ENCODE measurements around the gene MX1. TPM values are rescaled to one million over a fixed set of nuclear protein-coding genes. Genes with fewer than 3 reads are reported as not detected.

MX1 gene
- total RNA-seq, 4 donors from 2014 or later: 8.5 to 87.3 (median 44.8) TPM

DNA sequence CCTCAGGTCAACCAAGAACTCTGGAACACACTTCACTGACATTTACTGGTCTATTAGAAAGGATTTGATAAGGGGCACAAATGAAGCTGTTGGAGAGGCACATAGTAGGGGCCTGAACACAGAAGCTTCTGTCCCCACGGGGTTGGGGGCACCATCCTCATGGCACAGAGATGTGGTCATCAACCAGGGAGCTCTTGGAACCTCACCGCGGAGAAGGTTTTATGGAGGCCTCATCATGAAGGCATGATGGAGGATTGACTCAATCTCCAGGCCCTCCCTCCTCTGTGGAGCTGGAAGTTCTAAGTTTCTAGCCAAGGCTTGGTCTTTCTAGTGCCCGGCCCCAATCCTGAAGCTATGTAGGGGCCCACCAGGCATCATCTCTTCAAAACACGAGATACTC, 23.6 kb downstream of the MX1 start:
- TF ChIP-seq, protein P1, sequence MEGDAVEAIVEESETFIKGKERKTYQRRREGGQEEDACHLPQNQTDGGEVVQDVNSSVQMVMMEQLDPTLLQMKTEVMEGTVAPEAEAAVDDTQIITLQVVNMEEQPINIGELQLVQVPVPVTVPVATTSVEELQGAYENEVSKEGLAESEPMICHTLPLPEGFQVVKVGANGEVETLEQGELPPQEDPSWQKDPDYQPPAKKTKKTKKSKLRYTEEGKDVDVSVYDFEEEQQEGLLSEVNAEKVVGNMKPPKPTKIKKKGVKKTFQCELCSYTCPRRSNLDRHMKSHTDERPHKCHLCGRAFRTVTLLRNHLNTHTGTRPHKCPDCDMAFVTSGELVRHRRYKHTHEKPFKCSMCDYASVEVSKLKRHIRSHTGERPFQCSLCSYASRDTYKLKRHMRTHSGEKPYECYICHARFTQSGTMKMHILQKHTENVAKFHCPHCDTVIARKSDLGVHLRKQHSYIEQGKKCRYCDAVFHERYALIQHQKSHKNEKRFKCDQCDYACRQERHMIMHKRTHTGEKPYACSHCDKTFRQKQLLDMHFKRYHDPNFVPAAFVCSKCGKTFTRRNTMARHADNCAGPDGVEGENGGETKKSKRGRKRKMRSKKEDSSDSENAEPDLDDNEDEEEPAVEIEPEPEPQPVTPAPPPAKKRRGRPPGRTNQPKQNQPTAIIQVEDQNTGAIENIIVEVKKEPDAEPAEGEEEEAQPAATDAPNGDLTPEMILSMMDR (IDR thresholded peaks at IDR 0.05): no peak
- ATAC-seq (ENCODE audit: low FRiP score) (no peak), DNase-seq (ENCODE audit: low spot score) (no peak)

DNA sequence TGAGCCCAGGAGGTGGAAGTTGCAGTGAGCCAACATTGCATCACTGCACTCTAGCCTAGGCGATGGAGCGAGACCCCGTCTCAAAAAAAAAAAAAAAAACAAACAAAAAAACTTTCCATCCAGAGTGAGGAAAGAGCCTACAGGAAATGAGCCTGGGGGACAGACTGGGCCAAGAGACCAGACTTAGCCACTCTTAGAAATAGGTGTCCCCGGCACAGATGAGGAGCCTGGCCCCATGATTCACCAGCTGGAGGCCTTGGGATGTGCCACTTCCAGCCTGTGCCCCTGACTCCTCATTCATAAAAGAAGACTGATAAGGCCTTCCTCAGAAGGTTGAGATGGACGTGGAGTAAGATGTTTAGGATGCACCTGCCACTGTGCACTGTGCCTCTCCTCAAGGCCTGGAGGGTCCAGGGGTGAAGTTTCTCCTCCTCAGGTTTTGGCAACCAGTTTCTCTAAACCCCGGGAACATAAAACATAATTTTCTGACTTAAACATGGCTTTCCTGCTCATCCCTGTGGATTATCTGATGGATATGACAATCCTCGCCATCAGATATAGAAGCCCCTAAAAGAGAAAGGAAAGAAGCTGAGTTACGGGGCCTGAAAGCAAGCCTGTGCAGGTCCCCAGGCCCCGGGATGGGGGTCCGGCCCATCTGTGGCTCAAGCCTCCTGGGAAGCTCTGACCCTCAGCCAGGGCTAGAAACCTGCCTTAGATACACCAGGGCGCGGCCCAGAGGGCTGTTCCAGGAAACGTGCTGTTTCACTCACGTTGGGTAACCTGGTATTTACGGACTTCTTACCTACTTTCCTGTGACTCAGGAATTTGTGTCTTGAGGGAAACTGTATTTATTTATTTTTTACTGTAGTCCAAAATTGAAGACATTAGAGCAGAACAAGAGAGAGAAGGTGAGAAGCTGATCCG, 26.0 kb downstream of the MX1 start:
- ATAC-seq (ENCODE audit: low FRiP score): no peak
- TF ChIP-seq, protein P1 (IDR thresholded peaks at IDR 0.05): no peak
- no peak for DNase-seq (ENCODE audit: low spot score)

DNA sequence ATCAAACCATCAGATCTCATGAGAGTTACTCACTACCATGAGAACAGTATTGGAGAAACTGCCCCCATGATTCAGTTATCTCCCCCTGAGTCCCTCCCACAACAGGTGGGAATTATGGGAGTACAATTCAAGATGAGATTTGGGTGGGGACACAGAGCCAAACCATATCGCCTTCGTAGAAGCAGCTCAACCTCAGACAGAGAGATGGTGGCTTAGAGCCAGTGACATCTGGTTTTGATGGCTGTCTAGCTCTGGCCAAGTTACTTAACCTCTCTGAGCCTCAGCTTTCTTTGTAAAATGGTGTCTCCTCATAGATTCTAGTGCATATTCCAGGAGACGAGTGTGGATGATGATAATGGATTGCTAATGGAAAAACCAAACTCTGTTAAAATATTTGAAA, 27.2 kb downstream of the MX1 start:
- TF ChIP-seq, protein P1 (IDR thresholded peaks at IDR 0.05): no peak

DNA sequence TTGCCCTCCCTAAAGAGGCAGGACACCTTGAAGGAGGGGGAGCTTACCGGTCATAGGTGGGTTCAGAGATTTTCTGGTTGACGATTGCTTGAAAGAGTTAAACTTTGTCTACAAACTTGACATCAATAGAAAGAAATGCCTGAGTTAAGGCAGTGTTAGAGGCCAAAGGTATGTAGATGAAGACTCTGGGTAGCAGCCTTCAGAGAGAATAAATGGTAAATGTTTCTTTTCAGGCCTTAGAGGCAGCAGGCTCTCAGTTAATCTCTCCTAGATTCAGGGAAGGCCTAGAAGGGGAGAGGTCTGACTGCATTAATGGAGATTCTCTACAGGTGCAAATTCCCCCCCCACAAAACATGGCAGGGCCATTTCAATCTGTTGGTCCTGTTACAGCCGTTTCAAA, 27.7 kb downstream of the MX1 start:
- ATAC-seq (ENCODE audit: low FRiP score) (no peak), DNase-seq (ENCODE audit: low spot score) (no peak)
- TF ChIP-seq, protein P1 (IDR thresholded peaks at IDR 0.05): no peak

More for the DNA sequence above, 27.2 kb downstream of the MX1 start:
- DNase-seq (ENCODE audit: low spot score): no peak
- no peak for ATAC-seq (ENCODE audit: low FRiP score)

DNA sequence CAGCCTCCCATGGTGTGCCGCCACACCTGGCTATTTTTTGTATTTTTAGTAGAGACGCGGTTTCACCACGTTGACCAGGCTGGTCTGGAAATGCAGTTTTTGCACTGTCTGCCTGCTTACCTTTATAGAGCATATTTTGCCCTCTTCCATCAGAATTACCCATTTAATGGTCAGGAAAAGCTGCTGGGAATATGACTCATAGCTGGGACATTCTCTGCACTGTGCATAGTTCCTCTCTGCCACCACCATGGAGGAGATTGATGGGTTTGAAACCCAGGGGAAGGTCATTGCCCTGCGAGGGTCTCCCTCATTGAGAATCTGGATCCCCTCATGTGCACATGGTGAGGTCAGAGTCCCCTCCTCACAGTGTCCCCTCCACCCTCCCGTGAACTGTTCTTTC, 32.1 kb downstream of the MX1 start:
- ATAC-seq (ENCODE audit: low FRiP score) (no peak), DNase-seq (ENCODE audit: low spot score) (no peak)
- TF ChIP-seq, protein P1 (IDR thresholded peaks at IDR 0.05): no peak

DNA sequence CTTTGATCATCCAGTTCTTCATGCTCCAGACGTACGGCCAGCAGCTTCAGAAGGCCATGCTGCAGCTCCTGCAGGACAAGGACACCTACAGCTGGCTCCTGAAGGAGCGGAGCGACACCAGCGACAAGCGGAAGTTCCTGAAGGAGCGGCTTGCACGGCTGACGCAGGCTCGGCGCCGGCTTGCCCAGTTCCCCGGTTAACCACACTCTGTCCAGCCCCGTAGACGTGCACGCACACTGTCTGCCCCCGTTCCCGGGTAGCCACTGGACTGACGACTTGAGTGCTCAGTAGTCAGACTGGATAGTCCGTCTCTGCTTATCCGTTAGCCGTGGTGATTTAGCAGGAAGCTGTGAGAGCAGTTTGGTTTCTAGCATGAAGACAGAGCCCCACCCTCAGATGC, 32.5 kb downstream of the MX1 start:
- ATAC-seq (ENCODE audit: low FRiP score): no peak
- DNase-seq (ENCODE audit: low spot score): no peak
- TF ChIP-seq, protein P1 (IDR thresholded peaks at IDR 0.05): no peak

Measured in omental fat pad (tissue), 4 donors.